ENCODE data around the gene NPTN.

The NPTN gene

DNA sequence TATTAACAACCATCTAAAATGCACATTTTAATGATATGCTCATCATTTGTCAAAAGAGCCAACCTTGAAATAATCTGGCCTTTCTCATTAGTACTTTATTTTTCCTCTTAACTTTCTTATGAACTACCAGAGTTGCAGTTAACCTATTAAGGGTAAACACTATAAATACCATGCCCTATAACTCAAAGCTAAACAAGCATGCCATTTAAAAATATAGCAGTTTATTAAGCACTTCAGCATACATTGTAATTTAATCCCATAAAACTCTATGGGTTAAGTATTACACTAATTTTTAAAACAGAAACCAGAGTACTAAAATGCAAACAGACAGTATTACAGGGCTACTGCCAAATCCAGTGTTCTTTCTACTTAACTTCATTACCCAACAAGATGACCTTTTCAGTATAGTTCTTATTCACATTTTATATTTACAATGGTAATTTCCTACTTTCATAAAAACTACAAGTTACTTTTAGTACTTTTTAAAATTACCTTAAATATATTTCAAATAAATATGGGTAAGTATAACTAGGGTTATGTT lies 11.8 kb downstream of the NPTN start:
- Mint-ChIP-seq H3K4me3 (no peak overlapping the region), H3K4me1 (ENCODE audit: low read depth) (peaks cover 68% of the 10 kb centered on the region), H3K9me3 (ENCODE audit: low read depth) (no peaks in the 10 kb centered on the region), H3K27ac (no peak overlapping the region), H3K27me3 (no peaks in the 10 kb centered on the region), H3K36me3 (no peaks in the 10 kb centered on the region)

DNA sequence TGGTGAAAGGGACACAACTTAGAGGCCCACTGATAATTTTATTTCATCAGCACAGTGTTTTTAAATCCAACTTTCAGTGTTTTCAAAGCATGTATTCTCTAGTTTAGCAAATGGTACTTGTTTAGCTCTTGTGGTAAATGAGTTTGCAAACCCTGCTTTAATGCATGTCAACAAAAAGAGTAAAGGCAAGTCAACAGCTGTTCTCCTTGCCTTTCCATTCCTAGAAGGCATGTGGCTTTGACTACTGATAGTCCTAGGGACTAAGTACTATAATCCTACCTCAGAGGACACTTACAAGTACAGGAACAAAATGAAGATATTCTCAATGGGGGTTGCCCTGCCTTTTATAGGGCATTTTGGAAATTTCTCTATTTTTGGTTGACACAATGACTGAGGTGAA lies 13.1 kb downstream of the NPTN start:
- H3K27ac Mint-ChIP-seq = no peak overlapping the region
- no peak overlapping the region for H3K4me3 Mint-ChIP-seq
- H3K36me3 Mint-ChIP-seq = no peaks in the 10 kb centered on the region
- H3K4me1 Mint-ChIP-seq (ENCODE audit: low read depth) = peaks cover 74% of the 10 kb centered on the region
- H3K9me3 Mint-ChIP-seq (ENCODE audit: low read depth) = no peaks in the 10 kb centered on the region
- H3K27me3 Mint-ChIP-seq = no peaks in the 10 kb centered on the region

DNA sequence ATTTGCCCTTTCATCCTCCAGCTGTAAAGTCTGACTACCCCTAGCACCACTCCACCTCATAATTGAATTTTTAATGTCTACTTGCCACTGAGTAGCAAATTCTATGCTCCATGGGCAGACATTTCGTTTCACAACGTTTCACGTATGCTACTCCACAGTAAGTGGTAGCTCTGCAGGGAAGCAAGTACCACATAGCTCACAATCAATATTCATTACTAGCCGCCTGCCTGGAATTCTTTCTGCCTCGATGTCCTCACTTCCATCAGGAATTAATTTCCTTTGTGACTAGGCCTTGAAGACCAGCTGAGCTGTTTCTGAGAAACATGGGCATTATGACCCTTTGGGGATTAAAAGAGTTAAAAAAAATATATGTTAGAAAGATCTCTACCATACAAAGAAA lies 15.3 kb downstream of the NPTN start:
- Mint-ChIP-seq H3K4me3 (no peak overlapping the region), H3K4me1 (ENCODE audit: low read depth) (peaks cover 63% of the 10 kb centered on the region), H3K27me3 (no peaks in the 10 kb centered on the region), H3K9me3 (ENCODE audit: low read depth) (no peaks in the 10 kb centered on the region), H3K27ac (no peak overlapping the region), H3K36me3 (no peaks in the 10 kb centered on the region)

DNA sequence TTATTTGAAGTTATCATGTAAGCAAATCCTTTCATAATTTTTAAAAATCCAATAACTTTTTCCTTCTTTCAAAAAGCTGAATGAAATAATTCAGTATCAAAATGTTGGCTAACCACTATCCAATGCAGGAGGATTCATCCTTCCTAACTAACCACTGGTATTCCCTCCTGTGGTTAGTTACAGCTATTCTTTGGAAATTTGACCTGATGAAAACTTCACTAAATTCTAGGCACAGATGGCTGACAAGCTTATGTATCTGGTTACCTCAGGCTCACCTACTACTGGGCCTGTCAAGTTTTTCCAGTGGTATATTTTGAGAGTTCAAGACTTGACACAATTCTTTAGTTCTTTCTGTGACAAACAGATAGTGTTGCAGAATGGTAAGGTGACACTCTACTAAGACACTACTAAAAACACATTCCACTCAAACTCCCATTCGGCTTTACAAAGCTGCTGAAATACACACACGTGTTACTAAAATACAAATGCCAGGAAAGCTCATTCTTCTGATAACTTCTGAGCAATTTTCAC lies 15.8 kb downstream of the NPTN start:
- Mint-ChIP-seq H3K4me3 (no peak overlapping the region), H3K4me1 (ENCODE audit: low read depth) (peaks cover 64% of the 10 kb centered on the region), H3K9me3 (ENCODE audit: low read depth) (no peaks in the 10 kb centered on the region), H3K27ac (no peak overlapping the region), H3K27me3 (no peaks in the 10 kb centered on the region), H3K36me3 (no peaks in the 10 kb centered on the region)

DNA sequence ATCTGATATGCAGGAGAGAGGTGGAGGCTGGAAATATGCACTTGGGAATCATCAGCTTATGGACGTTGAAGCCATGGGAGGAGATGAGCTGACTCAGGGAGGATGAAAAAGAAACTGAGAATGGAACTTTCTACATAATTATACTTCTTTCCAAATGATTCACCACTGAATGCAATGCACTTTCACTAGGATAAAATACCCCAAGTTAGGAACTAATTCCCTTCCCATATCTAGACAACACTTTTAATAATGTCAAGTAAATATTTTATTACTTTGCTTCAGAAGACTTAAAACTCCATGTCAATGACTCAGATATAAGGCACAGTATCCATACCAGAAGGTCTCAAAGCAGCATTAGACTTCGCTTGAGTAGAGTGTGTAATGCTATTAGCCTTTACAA lies 24.2 kb downstream of the NPTN start:
- H3K27ac Mint-ChIP-seq = no peak overlapping the region

DNA sequence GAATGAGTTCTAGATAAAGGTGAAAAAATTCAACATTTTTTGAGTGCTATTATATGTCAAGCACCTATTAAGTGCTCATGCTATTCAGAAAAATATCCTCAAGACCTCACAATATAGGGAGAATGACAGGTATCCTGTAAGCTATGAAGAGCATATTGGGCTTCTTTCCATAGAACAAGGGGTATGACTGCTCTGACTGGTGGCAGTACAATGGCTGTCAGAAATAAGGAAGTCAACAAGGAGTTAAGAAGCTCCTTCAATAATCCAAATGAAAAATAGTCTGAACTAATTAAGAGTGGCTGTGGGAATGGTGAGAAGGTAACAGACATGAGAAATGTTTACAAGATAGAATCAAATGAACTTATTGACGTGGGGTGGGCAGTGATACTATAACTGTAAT lies 24.7 kb downstream of the NPTN start:
- no peaks in the 10 kb centered on the region for H3K27me3 Mint-ChIP-seq
- H3K9me3 Mint-ChIP-seq (ENCODE audit: low read depth) = no peaks in the 10 kb centered on the region
- H3K4me1 Mint-ChIP-seq (ENCODE audit: low read depth) = peaks cover 72% of the 10 kb centered on the region
- no peak overlapping the region for H3K27ac Mint-ChIP-seq
- no peak overlapping the region for H3K4me3 Mint-ChIP-seq
- H3K36me3 Mint-ChIP-seq = peaks cover 5% of the 10 kb centered on the region

More for the DNA sequence above, 24.2 kb downstream of the NPTN start:
- peaks cover 5% of the 10 kb centered on the region for H3K36me3 Mint-ChIP-seq
- no peak overlapping the region for H3K4me3 Mint-ChIP-seq
- H3K9me3 Mint-ChIP-seq (ENCODE audit: low read depth) = no peaks in the 10 kb centered on the region
- no peaks in the 10 kb centered on the region for H3K27me3 Mint-ChIP-seq
- peaks cover 67% of the 10 kb centered on the region for H3K4me1 Mint-ChIP-seq (ENCODE audit: low read depth)

DNA sequence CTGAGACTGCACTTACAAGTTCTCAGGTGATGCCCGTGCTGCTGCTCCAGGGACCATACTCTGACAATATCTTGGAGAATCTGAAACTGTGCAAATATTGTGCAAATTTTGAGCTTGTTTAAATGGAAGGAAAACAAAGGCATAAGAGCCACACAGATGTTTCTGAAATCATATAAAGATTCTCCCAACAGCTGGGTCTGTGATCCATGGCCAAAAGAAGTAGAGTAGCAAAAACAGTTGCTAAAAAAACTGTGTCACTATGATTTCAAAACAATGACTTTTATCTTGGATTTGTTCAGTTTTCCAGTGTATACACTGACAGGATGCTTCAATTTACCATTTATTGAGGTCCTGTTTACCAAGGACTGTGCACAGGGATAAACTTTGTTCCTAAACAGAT lies 25.3 kb downstream of the NPTN start:
- Mint-ChIP-seq H3K4me3 (no peak overlapping the region), H3K9me3 (ENCODE audit: low read depth) (no peaks in the 10 kb centered on the region), H3K27ac (peak overlapping the region; percentile 23), H3K36me3 (peaks cover 8% of the 10 kb centered on the region), H3K27me3 (no peaks in the 10 kb centered on the region), H3K4me1 (ENCODE audit: low read depth) (peaks cover 68% of the 10 kb centered on the region)

DNA sequence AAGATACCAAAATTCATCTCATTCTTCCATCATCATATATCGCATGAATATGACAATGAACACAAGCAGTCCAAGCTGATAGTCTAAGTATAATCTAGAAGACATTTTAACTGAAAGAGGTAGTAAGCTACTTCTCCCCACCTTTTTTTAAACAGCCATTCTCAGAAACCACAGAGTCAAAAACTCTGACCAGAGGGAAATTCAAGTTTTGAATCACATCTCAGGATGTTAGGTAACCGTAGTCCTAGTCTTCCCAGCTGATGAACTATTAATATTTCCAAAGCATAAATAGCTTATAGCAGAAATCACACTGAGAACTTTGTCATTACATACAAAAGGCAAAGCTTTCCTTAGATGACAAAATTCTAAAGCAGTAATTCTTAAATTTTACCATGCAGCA lies 25.8 kb downstream of the NPTN start:
- Mint-ChIP-seq H3K9me3 (ENCODE audit: low read depth) (no peaks in the 10 kb centered on the region), H3K4me1 (ENCODE audit: low read depth) (peaks cover 66% of the 10 kb centered on the region), H3K36me3 (peaks cover 8% of the 10 kb centered on the region), H3K4me3 (no peak overlapping the region), H3K27me3 (no peaks in the 10 kb centered on the region), H3K27ac (peak overlapping the region; percentile 23)

DNA sequence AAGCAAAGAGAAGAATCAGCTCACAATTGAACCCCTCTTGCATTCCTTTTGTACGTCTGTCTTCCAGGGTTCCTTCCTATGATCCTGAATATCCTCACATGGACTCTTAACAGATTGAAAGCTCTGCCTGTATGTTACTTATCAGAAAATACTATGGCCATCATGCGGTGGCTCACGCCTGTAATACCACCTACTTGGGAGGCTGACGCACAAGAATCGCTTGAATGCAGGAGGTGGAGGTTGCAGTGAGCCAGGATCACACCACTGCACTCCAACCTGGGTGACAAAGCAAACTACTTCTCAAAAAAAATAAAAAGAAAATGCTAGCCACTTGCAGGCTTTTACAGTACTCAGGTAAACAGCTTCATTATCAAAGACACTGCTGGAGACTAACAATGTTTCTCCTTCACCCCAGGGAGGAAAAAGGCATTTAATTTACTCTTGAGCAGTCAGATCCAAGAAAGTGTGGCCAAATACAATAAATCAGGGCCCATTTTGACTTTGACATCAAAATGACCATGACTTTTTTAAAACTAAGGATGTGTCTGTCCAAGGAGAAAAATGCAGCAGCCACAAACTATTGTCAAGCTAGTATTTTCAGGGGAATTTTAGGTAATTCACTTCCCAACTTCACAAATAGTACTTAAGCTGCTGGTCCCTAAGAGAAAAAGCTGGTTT lies 27.3 kb downstream of the NPTN start:
- no peaks in the 10 kb centered on the region for H3K9me3 Mint-ChIP-seq (ENCODE audit: low read depth)
- no peak overlapping the region for H3K4me3 Mint-ChIP-seq
- H3K36me3 Mint-ChIP-seq = peaks cover 8% of the 10 kb centered on the region
- H3K4me1 Mint-ChIP-seq (ENCODE audit: low read depth) = peaks cover 58% of the 10 kb centered on the region
- no peak overlapping the region for H3K27ac Mint-ChIP-seq
- H3K27me3 Mint-ChIP-seq = no peaks in the 10 kb centered on the region

DNA sequence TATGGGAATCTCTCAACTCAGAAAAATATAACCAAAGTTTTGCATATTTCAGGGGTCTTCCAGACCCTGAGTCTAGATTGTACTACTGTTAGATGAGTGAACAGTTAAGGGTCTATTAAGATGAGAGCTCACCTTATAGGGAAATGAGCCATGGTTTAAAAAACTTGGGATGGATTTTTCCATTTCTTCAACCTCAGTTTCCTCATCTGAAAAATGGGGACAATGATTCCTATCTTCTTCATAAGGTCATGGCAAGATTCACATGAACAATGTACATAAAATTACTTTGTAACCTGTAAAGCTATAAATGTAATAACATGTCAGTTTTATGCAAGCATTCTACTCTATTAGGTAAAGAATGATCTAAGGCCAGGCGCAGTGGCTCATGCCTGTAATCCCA lies 28.7 kb downstream of the NPTN start:
- no peaks in the 10 kb centered on the region for H3K9me3 Mint-ChIP-seq (ENCODE audit: low read depth)
- H3K36me3 Mint-ChIP-seq = peaks cover 8% of the 10 kb centered on the region
- no peak overlapping the region for H3K4me3 Mint-ChIP-seq
- H3K4me1 Mint-ChIP-seq (ENCODE audit: low read depth) = peaks cover 51% of the 10 kb centered on the region
- no peaks in the 10 kb centered on the region for H3K27me3 Mint-ChIP-seq
- no peak overlapping the region for H3K27ac Mint-ChIP-seq

DNA sequence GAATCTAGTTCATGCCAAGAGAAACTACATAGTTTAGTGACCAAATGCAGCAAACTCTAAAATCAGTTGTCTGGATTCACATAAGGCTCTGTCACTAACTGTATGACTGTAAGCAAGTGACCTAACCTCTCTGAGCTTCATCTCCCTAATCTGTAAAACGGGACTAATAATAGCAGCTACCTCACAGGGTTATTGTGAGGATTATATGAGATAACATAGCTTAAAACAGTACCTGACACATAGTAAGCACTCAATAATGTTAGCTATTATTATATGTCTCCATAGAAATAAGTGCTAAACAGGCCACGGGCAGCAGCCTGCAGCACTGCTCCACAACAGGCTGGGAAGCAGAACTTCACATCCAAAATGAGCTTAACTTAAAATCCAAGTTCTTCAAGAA lies 30.2 kb downstream of the NPTN start:
- Mint-ChIP-seq H3K9me3 (ENCODE audit: low read depth) (no peaks in the 10 kb centered on the region), H3K4me1 (ENCODE audit: low read depth) (peaks cover 51% of the 10 kb centered on the region), H3K4me3 (peak overlapping the region; percentile 62), H3K36me3 (peaks cover 5% of the 10 kb centered on the region), H3K27me3 (no peaks in the 10 kb centered on the region), H3K27ac (no peak overlapping the region)

DNA sequence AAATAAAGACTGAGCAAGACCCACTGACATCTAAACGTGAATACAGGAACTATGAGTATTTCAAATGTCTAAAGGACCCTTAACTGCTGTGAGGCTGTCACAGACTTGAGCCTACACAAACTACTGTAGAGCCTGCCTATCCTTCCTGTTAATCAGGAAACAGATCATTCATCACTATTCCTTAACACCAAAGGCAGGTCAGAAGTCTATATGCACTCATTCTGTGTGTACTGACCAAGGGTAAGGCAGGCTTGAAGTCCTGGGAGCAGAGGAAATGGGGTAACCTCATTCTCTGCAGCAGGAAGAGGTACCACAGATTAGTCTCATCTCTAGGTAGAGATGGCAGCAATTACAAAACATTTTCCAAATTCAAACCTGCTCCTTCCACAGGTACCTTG lies 30.7 kb downstream of the NPTN start:
- Mint-ChIP-seq H3K4me3 (no peak overlapping the region), H3K27me3 (no peaks in the 10 kb centered on the region), H3K36me3 (peaks cover 5% of the 10 kb centered on the region), H3K27ac (no peak overlapping the region), H3K9me3 (ENCODE audit: low read depth) (no peaks in the 10 kb centered on the region), H3K4me1 (ENCODE audit: low read depth) (peaks cover 51% of the 10 kb centered on the region)

DNA sequence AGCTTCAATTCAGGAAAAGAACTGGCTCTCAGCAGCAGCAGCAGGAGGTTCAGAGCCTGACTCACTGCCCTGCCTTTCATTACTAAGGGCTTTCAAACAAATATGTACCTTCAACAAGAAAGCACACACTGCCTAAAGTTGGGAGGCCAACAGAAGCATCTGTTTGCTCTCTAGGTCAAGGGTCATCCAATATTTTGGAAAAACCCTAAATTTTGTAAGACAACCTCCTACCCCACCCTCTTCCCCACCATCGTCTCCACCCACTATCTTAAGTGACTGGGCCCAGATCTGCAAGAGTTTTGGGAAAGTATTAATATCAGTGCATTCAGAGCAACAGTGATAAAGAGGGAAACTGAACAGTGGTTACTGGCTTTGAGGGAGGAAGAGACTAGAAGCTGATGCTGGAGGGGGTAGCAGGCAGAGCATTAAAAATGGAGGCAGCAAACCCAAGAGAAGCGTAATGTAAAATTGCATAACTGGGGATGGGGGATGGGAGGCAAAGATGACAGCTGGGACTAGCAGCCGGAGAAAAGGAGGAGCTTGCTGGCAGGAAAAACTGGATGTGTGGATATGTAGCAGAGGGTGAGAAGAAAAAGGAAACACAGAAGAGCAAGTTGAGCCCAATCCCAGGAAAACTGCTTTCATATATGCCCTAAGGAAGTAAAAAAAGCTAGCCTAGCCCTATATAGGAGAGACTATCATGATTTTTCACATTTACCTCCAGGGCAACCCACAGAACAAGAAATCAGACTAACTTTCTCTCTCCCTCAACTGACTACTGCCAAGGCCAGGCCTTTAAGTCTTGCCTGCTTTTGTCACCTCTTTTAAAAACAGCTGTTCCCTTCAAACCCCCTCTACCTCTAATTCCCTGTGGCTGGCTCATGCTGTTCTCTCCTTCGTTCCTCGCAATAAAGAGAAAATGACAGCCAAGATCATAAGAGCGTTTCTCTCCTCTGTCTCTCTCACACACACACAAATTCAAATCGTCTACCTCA lies 31.4 kb downstream of the NPTN start:
- H3K4me1 Mint-ChIP-seq (ENCODE audit: low read depth) = peaks cover 48% of the 10 kb centered on the region
- H3K27me3 Mint-ChIP-seq = no peaks in the 10 kb centered on the region
- H3K4me3 Mint-ChIP-seq = no peak overlapping the region
- no peak overlapping the region for H3K27ac Mint-ChIP-seq
- H3K9me3 Mint-ChIP-seq (ENCODE audit: low read depth) = no peaks in the 10 kb centered on the region
- peaks cover 5% of the 10 kb centered on the region for H3K36me3 Mint-ChIP-seq

DNA sequence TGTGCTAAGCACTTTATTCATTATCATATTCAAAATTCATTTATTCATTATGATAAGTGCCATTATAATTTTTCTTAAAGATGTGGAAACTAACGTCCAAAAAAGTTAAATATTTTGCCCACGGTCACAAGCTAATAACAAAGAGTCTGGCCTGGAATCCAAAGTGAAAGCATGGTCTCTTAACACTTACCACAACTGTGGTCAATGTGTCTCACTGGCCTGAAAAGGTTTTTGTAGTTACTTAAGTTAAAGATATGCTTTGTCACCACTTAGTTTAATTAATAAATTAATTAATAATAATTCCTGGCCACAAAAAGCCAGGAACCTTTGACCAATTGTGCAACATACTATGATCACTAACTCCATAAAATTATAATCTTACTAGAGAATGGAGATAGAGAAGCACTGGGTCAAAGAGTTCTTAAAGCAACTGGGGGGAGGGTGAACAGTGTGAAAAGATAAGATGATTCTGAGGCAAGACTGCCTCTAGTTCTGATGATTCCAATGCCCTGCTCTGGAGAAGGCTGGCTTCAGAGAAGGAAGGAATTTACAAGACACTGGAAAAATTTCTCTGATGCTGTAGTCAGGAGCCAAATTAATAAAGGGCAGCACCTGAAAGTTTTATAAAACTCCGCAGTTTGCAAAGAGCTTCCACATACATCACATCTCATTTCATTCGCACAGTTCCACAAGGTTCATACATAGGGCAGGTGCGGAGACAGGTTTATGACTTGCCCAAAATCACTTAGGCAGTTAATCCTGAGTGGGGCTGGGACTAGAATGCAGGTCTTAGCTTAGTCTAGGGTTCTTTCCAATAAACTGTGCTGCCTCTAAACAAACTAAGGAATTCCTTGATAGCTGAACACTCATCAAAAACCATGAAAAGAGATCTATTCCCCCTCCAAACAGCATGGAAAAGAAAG lies 32.5 kb downstream of the NPTN start:
- Mint-ChIP-seq H3K4me1 (ENCODE audit: low read depth) (peaks cover 50% of the 10 kb centered on the region), H3K36me3 (peaks cover 5% of the 10 kb centered on the region), H3K27ac (no peak overlapping the region), H3K9me3 (ENCODE audit: low read depth) (no peaks in the 10 kb centered on the region), H3K4me3 (no peak overlapping the region), H3K27me3 (no peaks in the 10 kb centered on the region)
